ENCODE results near the gene DHX8.
"Not testable (repeated sequence)": the region's sequence is repeated elsewhere in the genome, so short reads cannot be mapped to it uniquely, and the experiment has no call there.

Gene DHX8

DNA sequence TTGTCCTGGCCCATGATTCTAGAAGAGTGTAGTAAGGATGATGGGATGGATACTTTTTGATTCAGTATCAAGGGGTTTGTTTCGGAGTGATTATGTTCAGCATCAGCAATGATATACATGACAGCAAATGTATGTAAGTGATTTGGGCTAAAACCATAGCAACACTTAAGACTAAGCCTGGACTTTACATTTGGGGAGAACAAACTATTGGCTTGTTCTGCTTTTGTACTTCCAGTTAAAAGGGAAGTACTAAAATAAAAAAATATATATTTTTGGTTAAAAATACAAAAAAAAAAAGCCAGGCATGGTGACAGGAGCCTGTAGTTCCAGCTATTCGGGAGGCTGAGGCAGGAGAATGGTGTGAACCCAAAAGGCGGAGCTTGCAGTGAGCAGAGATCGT, 20.5 kb upstream of the DHX8 start:
- DNase-seq = no peak

DNA sequence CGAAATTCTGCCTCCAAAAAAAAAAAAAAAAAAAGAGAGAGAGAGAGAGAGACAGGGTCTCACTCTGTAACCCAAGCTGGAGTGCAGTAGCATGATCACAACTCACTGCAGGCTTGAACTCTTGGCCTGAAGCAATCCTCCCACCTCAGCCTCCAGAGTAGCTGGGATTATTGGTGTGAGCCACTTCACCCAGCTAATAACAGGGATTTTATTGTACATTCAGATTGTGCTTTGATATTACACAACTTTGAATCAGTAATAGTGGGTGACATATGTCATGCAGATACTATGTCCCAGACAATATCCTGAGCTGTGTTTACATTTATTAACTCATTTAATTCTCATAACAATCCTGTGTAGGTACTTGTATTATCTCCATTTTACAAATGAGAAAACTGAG, 19.7 kb upstream of the DHX8 start:
- DNase-seq = no peak

DNA sequence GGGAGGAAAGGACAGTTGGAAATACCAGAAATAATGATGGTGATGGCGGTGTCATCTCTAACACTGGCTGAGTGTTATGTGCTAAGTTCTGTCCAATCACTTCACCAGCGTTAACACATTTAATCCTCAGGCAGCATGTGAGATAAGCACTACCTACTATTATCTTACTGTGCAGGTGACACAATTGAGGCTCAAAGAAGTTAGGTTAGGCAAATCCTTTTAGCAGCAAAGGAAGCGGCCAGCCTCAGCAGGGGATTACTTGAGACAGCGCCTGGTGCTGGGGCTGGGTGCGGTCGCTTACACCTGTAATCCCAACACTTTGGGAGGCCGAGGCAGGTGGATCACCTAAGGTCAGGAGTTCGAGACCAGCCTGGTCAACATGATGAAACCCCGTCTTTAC, 18.7 kb upstream of the DHX8 start:
- no peak for DNase-seq

DNA sequence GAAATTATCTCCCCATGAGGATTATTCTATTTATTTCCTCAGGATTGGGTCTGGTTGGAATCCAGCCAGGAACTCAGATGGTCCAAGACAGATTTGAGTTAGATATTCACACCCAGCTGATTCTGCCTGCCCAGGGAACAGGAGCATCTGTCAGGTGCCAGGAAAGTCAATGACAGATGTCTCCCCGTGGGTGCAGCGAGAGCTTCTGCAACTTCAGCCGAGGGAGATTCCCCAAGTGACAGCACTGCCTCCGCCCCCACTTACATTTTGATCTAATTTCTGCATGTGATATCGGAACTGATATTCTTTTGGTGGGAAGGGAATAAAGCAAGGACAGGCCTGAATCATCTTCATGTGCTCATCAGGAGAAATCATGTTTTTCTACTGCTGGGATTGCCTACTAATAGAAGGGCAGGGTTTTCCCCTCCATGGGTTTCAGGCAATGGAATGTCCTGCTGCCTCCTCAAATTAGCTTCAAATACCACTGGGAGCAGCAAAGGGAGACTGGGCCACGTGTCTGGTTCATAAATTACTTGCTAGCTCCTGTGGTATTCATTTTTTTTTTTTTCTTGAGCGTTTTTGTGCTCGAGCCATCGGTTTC, 15.7 kb upstream of the DHX8 start:
- no peak for DNase-seq

DNA sequence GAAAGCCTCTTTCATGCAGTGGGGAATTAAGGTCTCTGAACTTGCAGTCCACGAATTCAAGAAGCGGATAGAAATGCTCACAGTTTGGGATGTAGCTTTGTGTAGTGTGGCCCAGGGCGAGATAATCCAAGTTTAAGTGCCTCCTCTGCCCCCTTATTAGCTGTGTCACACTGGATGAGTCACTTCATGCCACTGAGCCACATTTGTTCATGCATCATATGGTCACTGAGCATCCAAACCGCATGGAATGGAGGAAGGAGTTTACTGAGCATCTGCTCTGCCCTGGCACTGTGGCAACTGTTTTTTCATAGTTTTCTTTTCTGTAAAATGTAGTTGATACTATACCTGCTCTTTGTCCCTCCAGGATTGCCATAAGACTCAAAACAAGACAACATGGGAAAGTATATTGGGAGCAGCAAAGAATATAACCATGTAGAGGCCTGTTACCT, 15.1 kb upstream of the DHX8 start:
- no peak for DNase-seq

DNA sequence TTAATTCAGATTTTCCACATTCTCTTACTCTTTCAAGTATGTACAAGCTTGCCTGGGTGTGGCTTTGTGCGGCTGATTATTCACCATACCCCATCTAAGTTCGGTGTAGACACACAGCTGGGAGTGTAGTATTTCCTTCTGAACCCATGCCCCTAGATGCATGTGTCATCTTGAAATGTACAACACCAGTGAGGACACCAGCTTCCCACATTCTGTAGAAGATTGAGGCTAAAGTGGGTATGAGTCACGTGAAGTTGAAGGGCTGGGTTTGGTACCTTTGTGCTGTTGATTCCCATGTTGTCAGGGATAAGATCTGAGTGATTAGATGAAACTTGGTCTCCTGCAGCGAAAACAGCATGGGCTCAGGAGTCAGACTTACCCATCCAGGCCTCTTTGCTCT, 14.6 kb upstream of the DHX8 start:
- no peak for DNase-seq

DNA sequence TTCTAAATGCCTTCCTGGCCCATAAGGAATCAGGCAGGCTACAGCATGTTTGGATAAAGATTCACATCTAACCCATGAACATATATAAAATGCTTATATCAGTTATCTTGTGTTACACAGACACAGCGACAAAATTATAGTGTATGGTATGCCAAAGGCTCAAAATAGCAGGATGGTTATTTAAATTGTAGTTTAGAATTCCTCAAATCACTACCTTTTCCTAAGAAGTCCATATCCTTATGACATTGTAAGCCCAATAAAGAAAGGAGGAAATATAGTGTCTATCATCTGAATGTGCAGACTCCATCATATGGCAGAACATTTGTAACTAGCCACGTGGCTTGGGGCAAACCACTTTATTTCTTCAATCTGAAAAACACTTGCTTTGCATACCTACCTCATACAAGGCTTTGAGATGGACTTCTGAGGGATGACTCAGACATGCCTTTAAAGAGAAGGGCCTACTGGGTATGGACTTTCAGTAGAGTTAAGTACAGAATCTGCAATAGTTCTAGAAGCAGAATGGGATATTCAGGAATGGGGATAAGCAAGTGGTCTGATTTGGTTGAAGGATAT, 12.1 kb upstream of the DHX8 start:
- no peak for DNase-seq

DNA sequence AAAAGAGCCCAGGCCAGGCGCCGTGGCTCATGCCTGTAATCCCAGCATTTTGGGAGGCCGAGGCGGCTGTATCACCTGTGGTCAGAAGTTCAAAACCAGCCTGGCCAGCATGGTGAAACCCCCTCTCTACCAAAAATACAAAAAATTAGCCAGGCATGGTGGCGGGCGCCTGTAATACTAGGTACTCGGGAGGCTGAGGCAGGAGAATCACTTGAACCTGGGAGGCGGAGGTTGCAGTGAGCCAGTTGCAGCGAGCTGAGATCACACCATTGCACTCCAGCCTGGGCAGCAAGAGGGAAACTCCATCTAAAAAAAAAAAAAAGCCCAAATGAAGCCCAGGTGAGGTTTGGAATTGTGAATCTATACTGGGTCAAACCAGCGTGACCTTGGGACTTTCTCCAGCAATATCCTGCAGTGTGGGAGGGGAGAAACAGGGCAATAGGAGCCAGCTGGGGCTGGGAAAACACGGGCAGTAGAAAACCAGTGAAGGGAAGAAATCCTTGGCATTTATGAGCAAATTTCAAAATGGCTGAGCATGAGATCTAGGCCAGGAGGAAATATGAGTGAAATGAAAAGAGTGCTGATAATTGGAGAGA, 8.2 kb upstream of the DHX8 start:
- DNase-seq = no peak

DNA sequence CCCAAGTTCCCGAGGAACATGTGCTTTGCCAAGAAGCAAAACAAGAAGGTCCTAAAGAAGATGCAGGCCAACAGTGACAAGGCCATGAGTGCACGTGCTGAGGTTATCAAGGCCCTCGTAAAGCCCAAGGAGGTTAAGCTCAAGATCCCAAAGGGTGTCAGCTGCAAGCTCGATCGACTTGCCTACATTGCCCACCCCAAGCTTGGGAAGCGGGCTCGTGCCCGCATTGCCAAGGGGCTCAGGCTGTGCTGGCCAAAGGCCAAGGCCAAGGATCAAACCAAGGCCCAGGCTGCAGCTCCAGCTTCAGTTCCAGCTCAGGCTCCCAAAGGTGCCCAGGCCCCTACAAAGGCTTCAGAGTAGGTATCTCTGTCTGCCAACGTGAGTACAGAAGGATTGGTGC, 7.5 kb upstream of the DHX8 start:
- DNase-seq = not testable (repeated sequence)

DNA sequence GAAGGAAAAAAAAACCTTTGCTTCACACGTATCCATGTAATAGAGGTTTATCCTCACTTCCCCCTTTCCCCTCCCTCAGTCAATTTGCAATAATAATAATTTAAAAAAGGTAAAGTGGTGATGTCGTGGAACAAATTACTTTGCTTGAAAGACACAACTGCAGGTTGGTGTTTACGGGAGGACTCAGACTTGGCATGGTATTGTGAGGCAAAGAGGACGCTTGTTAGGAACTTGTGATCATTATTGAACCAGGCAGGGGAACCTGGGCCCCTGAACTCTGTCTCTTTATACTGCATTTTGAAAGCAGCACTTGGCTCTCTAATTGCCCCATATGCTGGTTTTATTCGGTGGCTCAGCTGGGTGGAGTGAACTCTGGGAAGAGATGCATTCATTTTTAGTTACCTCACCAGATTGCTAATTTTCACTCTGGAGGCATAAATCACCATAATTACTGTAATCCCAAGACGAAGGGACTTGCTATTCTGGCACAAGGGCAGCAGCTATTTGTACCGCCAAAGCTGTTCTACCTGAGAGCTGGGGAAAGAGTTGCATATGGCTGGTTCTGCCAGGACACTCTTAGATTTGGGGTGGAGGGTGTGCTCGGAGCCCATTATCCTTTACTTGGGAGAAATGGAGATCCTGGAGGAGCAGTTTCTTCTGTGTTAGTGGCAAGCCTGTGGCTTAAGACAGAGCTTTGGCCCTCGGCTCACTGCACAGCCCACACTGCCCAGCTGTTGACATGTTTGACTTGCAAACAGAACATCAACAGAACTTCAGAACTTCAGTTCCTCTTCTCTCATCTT, 5.7 kb upstream of the DHX8 start:
- DNase-seq = no peak

DNA sequence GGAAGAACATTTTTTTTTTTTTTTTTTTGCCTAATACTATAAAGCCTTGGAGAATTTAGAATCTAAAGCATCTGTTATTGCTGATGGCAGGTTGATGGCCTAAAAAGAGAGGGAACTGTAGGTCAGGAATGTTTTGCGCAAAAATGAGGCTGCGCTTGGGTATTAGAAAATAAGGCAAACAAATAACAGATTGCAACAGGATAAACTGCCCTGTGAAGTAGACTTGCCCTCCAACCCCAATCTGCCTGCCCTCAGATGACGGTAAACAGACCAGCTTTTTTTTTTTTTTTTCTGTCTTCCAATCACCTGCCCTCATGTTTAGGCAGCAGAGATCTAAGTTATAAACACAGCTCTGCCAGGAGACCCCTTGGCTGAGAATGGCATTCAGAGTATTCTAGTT, 3.8 kb upstream of the DHX8 start:
- no peak for DNase-seq

DNA sequence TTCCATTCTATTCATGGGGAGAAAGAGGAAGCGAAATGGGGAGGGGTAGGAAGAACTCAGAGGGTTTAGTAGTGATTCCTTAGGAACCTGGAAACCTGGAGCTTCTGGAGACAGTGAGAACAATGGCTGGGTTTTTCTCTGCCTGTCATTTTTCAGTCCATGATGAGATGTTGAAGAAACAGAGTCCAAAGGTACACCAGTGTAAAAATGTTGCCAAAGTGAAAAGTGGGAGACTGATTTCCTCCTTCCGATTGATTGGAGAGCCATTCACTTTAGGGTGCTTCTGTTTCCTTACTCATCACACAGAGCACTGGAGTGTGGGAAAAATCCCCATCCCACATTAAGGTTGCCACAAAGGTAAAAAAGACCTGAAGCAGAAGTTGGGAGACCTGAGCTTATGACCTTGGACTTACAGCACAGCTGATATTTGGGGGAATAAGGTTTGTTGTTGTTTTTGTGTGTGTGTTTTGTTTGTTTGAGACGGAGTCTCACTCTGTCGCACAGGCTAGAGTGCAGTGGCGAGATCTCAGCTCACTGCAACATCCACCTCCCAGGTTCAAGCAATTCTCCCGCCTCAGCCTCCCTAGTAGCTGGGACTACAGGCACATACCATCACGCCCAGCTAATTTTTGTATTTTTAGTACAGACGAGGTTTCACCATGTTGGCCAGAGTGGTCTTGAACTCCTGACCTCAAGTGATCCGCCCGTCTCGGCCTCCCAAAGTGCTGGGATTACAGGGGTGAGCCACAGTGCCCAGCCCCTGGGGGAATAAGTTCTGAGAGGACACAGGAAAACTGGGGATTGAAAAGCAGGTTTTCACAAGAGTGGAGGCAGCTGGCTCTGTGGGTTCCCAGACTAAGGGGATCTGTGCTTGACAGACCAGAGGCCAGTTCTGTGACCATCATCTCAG, 1.4 kb upstream of the DHX8 start:
- no peak for DNase-seq

DNA sequence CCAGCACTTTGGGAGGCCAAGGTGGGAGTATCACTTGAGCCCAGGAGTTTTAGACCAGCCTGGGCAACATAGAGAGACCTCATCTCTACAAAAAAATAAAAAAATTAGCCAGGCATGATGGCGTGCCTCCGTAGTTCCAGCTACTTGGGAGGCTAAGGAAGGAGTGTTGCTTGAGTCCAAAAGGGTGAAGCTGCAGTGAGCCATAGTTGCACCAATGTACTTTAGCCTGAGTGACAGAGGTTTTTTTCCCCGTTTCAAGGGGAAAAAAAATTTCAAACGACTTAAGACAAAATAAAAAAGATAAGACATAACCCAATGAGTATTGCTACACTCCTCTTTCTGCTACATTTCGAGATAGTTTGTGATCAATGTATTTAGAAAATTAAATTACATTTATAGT, 6.8 kb downstream of the DHX8 start:
- no peak for DNase-seq

DNA sequence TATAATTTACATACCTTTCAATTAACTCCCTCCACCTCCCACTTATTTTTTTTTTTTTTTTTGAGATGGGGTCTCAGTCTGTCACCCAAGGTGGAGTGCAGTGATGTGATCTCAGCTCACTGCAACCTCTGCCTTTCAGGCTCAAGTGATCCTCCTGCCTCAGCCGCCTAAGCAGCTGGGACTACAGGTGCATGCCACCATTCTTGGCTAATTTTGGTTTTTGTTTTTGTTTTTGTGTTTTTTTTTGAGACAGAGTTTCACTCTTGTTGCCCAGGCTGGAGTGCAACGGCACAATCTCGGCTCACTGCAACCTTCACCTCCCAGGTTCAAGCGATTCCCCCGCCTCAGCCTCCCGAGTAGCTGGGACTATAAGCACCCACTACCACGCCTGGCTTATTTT, 25.7 kb downstream of the DHX8 start:
- DNase-seq = not testable (repeated sequence)

DNA sequence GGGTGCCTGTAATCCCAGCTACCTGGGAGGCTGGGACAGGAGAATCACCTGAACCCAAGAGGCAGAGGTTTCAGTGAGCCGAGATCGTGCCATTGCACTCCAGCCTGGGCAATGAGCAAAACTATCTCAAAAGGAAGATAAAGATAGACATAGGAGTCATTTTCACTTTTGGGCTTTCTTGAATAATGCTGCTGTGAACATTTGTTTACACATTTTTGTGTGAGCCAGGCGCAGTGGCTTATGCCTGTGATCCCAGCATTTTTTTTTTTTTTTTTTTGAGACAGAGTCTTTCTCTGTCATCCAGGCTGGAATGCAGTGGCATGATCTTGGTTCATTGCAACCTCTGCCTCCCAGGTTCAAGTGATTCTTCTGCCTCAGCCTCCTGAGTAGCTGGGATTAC, 27.4 kb downstream of the DHX8 start:
- DNase-seq = not testable (repeated sequence)

DNA sequence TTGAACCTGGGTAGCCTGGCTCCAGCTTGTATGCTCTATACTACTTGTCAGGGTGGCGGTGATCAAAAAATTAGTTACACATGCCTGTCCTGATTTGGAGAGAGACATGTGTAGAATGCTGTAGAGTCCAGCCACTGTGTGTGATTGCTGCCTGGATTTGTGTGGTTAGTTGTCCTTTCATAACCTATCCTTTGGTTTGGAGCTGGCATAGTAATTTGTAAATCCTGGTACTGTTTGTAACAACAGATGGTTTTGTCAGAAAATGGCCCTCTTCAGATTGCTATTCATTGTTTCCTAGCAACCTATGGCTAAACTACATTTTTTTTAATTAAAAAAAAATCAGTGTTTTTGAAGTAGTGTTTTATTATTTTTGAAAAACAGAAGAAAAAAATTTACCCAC, 31.9 kb downstream of the DHX8 start:
- no peak for DNase-seq

DNA sequence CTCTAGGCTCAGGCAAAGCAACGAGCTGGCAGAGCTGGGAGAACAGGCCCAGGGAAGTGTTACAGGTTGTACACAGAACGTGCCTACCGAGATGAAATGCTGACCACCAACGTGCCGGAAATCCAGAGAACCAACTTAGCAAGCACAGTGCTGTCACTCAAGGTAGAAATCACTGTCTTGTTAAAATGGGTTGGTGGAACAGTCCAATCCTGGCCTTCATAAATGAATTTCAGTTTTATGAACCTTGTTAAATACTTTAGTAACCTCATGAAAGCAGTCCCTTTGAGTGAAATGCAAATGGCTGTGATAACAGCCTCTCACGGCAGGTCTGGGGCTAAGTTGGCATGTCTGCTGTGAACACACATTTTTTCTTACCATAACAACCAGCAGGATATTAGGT, 33.4 kb downstream of the DHX8 start:
- DNase-seq = no peak

DNA sequence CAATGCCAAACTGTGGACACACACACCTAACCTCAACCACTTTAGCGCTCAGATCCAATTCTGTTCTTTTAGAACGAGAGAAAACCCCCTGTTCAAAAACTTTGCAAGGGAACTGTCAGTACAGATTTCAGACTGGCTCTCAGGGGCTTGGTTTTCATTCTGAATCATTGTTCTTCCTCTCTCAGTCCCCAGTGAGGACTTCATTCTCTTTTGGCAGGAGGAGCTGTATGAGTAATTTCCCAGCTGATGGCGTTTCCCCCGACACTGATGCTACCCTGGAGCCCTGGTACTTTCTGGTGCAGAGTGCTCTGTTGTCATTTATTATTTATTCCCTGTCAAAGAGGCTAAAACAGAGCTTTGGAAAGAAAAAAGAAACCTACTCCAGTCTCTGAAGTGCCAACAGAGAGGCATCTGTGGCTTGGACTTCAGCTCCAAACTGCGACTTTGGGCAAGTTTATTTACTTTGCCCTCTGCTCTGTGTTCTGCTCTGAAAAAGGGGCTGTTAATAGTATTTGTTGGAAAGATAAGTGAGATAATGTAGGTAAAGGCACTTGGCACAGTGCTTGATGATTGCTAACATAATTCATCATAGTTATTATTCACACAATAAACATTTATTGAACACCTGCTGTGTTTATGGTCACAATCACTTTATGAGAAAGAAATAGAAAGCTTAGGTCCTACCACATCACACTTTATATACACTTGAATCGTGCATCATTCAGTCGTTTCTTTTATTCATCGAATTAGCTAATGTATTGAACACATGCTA, 34.0 kb downstream of the DHX8 start:
- no peak for DNase-seq

DNA sequence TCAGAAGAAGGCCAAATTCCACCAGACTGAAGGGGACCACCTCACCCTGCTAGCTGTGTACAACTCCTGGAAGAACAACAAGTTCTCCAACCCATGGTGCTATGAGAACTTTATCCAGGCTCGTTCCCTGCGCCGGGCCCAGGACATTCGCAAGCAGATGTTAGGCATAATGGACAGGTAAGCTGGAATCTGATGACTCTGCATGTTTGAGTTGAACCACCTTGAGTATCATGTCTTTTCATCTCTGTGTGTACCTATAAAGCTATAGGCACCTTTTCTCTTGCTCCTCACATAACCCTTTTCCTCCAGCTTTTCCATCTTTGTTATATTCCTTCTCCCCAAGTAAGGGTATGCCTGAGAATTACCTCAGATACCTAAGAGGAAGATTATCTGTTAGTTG, 37.6 kb downstream of the DHX8 start:
- DNase-seq = no peak

DNA sequence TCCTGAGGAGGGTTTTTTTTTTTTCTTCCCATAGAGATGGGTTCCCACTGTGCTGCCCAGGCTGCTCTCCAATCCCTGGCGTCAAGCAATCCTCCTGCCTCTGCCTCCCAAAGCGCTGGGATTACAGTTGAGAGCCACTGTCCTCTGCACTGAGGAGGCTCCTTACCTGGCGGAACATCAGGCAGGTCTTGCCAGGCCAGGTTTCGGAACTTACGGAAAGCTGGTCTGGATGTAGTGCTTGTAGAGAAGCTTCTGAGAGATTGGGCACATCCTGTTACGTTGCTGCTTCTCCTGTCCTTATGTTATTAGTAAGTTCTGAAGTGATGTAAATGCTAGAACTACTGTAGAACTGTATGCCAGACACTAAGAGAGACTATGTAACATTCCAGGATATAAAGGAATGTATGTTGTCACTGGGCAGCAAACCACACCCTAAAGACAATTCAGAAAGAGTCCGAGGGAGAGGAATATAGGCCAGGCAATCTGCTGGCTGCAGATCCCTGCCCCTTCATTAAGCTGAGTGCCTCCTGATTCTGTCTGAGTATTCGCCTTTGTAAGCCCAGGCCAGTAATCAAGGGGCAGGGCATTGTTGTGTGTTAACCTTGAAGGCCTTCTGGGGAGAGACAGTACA, 41.3 kb downstream of the DHX8 start:
- DNase-seq = no peak

DNA sequence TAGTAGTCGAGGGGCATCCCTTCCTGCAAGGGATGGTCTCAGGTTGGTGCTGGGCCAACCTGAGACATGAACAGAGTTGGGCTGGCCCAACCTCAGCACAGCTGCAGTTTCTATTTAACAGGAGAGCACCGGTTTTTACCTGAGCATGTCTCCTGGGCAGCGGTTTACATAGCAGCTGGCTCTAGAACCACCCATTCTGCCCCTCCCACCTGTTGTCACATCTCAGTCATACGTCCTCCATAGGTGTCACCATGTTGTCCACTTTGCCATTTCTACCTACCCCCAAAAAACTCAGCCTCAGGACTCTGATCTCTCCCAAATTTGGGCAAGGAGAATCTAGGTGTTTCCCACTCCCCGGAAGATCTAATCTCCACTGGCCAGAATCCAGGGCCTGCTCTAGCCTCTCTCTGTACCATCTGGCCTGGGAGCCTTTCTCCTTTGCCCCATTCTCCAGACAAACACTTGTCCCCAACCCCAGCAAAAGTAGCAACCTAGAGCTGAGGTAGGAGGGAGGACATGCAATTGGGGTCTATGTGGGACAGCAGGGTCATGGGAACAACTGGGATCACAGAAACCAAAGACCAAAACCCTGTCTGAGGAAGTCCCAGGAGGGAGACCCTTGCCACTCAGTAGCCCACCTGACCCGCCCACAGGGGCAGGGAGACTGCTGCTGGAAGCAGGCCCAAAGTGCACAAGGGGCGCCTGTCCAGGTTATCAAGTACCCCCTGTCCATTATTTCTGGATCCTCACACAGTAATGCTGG, 43.3 kb downstream of the DHX8 start:
- no peak for DNase-seq

Data from COR-L47 (cell line).